AML-193 (cell line): ENCODE measurements around the gene PTGR2.
"Not testable (repeated sequence)": the region's sequence is repeated elsewhere in the genome, so short reads cannot be mapped to it uniquely, and the experiment has no call there.

Experiments
- DNase-seq, 2 experiments: peaks; one replicate each; lab custom pipeline; 2025; lab: John Stamatoyannopoulos, UW

Gene PTGR2

GRCh38 chr14:73886449-73887317, 35.1 kb downstream of the PTGR2 start, which contains the start of gene ZNF410:
Gene ZNF410 (plus strand): TSS chr14:73886859. CDS start chr14:73892176, 5,317 bp downstream.
- DNase-seq: peak; percentile 87 to 91

DNA sequence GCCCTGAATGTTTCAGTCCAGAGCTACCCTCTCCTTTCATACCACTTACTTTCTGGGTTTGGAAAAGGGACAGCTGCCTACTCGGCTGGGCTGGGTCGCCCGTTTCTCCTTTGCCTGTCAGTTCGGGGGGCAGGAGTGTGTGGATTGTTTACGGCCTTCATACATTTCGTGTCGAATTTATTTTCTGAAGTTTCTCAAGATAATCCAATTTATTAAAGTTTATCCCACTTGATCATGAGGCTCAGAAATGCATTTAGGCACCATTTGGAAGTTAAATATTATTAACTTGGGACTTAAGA, 35.6 kb downstream of the PTGR2 start:
- no peak for DNase-seq

- peak in 1 of 2 experiments; percentile 8 for DNase-seq
Measured at GRCh38 chr14:73887694-73888459, 36.2 kb downstream of the PTGR2 start.

- peak in 1 of 2 experiments; percentile 34 for DNase-seq
Measured at GRCh38 chr14:73888460-73888725, 36.8 kb downstream of the PTGR2 start.

- no peak for DNase-seq
Measured at GRCh38 chr14:73888971-73889370, 37.3 kb downstream of the PTGR2 start.

DNA sequence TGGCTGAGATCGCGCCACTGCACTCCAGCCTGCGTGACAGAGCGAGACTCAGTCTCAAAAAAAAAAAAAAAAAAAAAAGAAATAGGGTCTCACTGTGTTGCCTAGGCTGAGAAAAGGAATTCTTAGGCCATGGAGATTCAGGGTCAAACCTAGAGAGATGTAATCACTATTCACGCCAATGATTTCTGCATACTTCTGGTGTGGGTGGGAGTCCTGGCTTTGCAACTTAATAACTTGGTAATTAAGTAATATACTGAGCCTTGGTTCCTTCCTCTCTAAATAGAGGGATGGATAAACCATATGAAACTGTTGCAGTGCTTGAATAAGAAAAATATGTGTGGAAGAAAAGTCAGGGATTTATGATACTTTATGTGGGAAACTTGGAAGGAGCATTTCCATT, 37.7 kb downstream of the PTGR2 start:
- DNase-seq: no peak

GRCh38 chr14:73894180-73894687, 42.6 kb downstream of the PTGR2 start:
- DNase-seq: not testable (repeated sequence)

DNA sequence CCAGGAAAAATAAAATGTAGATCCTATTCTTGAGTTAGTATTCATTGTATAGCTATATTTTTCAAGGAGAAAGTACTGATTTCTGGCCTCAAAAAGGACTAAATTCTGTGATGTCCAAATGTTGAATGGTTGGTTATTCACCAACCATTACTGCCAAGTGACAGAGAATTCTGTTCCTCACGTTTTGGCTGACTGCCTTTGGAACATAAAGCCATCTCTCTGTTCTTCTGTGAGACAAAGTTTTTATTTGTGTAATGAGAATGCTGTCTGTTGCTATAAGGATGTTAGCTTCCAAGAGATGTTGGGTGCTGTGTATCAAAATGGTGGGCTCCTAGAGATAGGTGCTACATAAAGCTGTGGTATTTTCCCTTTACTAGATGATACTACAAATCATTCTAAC, 44.3 kb downstream of the PTGR2 start:
- DNase-seq: no peak

DNA sequence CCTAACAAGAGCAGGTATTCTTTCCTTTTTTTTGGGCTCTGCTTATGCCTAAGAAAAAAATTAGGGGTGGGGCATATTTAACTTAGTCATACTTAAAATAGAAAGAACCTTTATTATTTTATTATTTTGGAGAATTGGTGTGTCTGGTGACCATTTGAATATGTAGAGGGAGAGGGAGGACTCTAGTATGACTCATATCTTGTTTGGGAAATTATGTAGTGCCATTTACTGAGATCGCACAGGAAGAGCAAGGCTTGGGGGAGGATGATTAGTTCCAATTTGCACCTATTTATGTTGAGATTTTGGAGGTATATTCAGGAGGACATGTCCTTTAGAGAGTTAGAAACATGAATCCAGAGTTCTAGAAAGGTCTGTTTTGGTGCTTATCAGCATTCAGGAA, 44.9 kb downstream of the PTGR2 start:
- no peak for DNase-seq

DNA sequence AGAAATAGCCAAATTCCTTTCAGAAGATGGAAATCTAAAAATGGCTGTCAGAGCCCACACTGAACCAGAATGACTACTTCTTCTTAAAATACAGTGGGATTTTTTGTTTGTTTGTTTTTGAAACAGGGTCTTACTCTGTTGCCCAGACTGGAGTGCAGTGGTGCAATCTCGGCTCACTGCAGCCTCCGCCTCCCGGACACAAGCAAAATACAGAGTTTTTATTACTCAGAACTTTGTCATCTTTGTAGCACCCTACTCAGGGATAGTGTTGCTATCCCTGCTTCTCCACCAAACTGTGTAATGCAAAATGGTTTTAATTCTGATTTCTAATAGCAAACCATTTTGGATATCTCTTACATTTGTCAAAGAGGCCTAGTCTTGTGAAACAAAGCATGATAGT, 51.4 kb downstream of the PTGR2 start:
- no peak for DNase-seq

- no peak for DNase-seq
Measured at GRCh38 chr14:73909681-73910080, 58.0 kb downstream of the PTGR2 start.

- no peak for DNase-seq
Measured at GRCh38 chr14:73913256-73913655, 61.6 kb downstream of the PTGR2 start.

GRCh38 chr14:73916324-73916723, 64.7 kb downstream of the PTGR2 start:
- DNase-seq: no peak

- not testable (repeated sequence) for DNase-seq
Measured at GRCh38 chr14:73919457-73919856, 67.8 kb downstream of the PTGR2 start.

- no peak for DNase-seq
Measured at GRCh38 chr14:73924337-73924736, 72.7 kb downstream of the PTGR2 start.
